Stimulated activated CD8-positive, alpha-beta memory T cell treated with anti-CD3 and anti-CD28 coated beads, Interleukin-15, amount 100 ng/mL, for 1 hour (primary cell): ENCODE results near the gene MS4A18.

ENCODE experiments used
- DNase-seq: peaks from one replicate; pipeline ENCODE4 v3.0.0-alpha.2; 2020; ENCODE audit warnings: low read depth

The MS4A18 gene

DNA sequence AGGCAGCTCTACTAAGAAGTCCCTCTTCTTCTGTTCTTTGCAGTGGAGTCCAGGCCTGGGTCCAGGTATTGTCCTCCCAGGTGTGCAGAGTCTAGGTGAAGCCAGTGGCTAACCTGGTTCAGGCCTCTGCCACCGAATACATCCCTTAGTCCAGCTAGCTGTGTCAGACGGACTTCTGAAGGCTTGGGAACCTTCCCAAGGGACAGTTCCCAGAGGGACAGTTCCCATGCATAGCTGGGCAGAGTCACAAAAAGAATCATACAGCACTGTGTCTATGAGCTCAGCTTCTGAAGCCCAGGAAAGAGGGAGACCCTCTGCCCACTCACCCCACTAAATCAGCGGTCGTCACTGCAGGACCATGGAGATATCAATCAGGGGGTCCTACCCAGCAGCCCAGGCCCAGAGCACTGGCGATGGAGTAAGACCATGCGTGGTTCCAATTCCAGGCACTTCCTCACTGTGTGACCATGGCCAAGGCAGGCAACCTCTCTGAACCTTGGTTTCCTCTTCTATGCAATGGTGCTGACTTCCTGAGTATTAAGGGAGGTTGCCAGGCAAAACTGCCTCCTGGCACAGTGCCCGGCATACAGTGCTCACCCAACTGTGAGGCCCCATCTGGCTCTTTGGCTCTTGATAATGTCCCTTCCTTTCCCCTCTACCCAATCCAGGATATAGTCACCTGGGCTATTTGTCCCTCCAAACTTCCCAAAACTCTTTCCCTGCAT is 64.0 kb downstream of the MS4A18 start:
- no peak for DNase-seq

DNA sequence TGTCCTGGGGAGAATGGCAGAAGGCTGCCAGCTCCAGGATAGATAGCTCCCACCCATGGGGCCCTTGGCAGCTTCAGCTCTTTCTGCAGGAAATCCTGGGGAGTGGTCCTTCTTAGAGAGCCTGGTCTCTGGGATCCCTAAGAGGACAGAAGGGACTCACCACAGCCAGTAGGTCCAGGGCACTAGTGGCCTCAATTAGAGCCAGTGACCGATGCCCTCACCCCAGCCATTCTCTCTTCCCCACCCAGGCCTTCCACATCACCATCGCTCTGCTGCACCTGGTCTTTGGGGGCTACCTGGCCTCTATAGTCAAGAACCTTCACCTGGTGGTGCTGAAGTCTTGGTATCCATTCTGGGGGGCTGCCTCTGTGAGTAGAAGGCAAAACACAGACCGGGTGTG is 66.2 kb downstream of the MS4A18 start:
- DNase-seq, result no peak

DNA sequence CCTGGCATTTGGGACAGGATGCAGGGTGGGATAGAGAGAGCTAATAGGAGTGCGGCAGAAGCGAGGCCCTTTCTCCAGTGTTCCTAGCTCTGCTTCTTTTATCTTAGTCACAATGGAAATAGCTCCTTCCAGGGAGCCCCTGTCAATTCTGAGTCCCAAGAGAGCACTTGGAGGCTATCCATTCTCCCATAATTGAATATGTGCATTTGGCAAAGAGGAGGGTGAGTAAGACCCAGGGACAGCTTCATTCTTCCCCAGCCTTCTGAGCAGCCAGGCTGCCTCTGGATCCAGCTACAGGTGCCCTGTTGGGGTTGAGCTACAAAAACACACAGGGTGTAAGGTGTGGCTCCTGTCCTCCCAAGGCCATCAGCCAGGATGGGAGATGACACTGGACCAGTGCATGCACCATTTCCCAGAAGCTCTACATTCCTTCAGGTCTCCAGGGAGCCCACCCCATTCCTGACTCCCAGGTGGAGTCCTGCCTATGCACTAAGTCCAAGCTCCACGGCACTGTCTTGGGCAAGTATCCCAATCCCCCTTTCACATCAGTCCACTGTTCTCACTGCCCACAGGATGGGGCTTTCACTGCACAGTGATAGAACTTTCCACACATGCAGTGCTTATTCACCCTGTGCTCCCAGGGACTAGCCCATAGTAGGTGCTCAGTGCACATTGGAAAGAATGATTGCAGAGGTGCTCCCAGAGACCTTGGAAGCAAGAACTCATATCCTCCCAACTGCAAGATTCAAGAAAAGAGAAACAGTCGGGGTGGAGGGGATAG is 66.8 kb downstream of the MS4A18 start:
- no peak for DNase-seq

DNA sequence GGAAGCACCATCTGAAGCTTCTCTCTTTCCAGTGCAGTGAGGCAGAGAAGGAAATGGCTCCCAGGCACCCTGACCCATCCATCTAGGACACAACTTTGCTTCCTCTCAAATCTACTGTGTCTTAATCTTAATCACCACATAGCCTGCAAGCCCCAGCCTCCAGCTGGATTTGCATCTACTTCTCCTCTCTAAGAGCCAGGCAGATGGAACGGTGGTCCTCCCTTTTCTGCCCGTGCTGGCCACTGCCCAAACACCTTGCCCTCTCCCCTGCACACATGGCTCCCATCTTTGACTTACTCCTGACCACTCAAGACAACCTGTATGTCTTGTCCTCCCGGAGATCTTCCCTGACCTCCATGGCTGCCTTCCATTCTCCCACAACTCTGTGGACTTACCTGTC is 68.0 kb downstream of the MS4A18 start:
- DNase-seq, result no peak
